Vagina (tissue), 2 donors: ENCODE results near the gene SAG.

Experiments used
- CTCF ChIP-seq, 3 experiments: fragments of 450-650 bp in 2 of 3; fragments of 200-600 bp in 1 of 3; sonication (generic) in 1 of 3; IDR thresholded peaks; one replicate each; pipeline ENCODE4 v1.5.1; 2017 to 2019; ENCODE audit warnings: antibody characterized with exemption in 3 of 3, mild to moderate bottlenecking in 2 of 3, moderate library complexity in 2 of 3
- POLR2AphosphoS5 ChIP-seq, 2 donors: sonication (generic); formaldehyde crosslinking; IDR thresholded peaks; one replicate each; pipeline ENCODE4 v1.9.0; 2017; ENCODE audit warnings: antibody characterized with exemption in 2 of 2, mild to moderate bottlenecking in 2 of 2, low read depth in 1 of 2; ENCODE audit not compliant: insufficient read depth in 1 of 2

GRCh38 chr2:233287871-233288270, 19.7 kb upstream of the SAG start:
- TF ChIP-seq CTCF (IDR thresholded peaks at IDR 0.05): no peak
- TF ChIP-seq POLR2AphosphoS5 (IDR thresholded peaks at IDR 0.05; ENCODE audit: insufficient read depth in 1 of 2, low read depth in 1 of 2): no peak
